HepG2 (cell line): ENCODE data around the gene GPD1. TPM values are rescaled to one million over a fixed set of nuclear protein-coding genes. Genes with fewer than 3 reads are reported as not detected.

Experiments
- AKAP8 ChIP-seq: sonication (generic); formaldehyde crosslinking; IDR thresholded peaks from 2 replicates; pipeline ENCODE4 v1.5.1; 2020; ENCODE audit warnings: mild to moderate bottlenecking, missing genetic modification reagents
- ERF ChIP-seq: IDR thresholded peaks from 2 replicates; pipeline ENCODE4 v1.6.1; 2018; ENCODE audit warnings: missing biosample characterization, missing genetic modification reagents
- ETV5 ChIP-seq: IDR thresholded peaks from 2 replicates; pipeline ENCODE4 v1.6.1; 2018; ENCODE audit warnings: missing biosample characterization, missing genetic modification reagents, inconsistent platforms, borderline replicate concordance
- GFI1 ChIP-seq: sonication (generic); formaldehyde crosslinking; IDR thresholded peaks from 2 replicates; pipeline ENCODE4 v1.5.0; 2020; ENCODE audit warnings: missing genetic modification reagents, mild to moderate bottlenecking, borderline replicate concordance
- KLF12 ChIP-seq: sonication (generic); formaldehyde crosslinking; IDR thresholded peaks from 2 replicates; pipeline ENCODE4 v1.4.0; 2020; ENCODE audit warnings: missing genetic modification reagents, borderline replicate concordance
- KLF16 ChIP-seq, 2 experiments: sonication (generic) in 1 of 2; formaldehyde crosslinking in 1 of 2; IDR thresholded peaks; 2 replicates each; pipeline versions ENCODE4 v1.6.1 to v1.8.0; 2016 to 2023; ENCODE audit warnings: missing genetic modification reagents in 2 of 2, missing compliant biosample characterization in 1 of 2
- MATR3 ChIP-seq: sonication (generic); formaldehyde crosslinking; IDR thresholded peaks from 2 replicates; pipeline ENCODE4 v1.4.0; 2020; ENCODE audit warnings: missing genetic modification reagents
- MXD4 ChIP-seq: IDR thresholded peaks from 2 replicates; pipeline ENCODE4 v1.6.1; 2016; ENCODE audit warnings: mild to moderate bottlenecking, missing biosample characterization, missing genetic modification reagents
- MXI1 ChIP-seq: IDR thresholded peaks from 3 replicates; pipeline ENCODE4 v1.6.1; 2012; ENCODE audit warnings: low read depth, low read length, inconsistent platforms, borderline replicate concordance
- ZNF232 ChIP-seq: sonication (generic); formaldehyde crosslinking; IDR thresholded peaks from 2 replicates; pipeline ENCODE4 v1.4.0; 2020; ENCODE audit warnings: missing genetic modification reagents, borderline replicate concordance
- ZNF44 ChIP-seq: sonication (generic); formaldehyde crosslinking; IDR thresholded peaks from 2 replicates; pipeline ENCODE4 v1.5.1; 2020; ENCODE audit warnings: mild to moderate bottlenecking, missing genetic modification reagents
- ZNF510 ChIP-seq: sonication (generic); formaldehyde crosslinking; IDR thresholded peaks from 2 replicates; pipeline ENCODE4 v1.4.0; 2020; ENCODE audit warnings: low read depth, mild to moderate bottlenecking, missing genetic modification reagents
- ZNF615 ChIP-seq: sonication (generic); formaldehyde crosslinking; IDR thresholded peaks from 2 replicates; pipeline ENCODE4 v1.5.0; 2020; ENCODE audit warnings: mild to moderate bottlenecking, missing genetic modification reagents, borderline replicate concordance
- polyA plus RNA-seq, 8 experiments: library from polyadenylated mRNA; depleted of rRNA in 3 of 8; stranded (reverse) in 7 of 8; unstranded in 1 of 8; fragments of >200 nt; fragmentation: Illumina TruSeq in 4 of 8; extraction: Trizol in 4 of 8; gene quantifications; 2 replicates each; pipeline versions ENCODE4 v1.2.1 to v1.2.3, GENCODE V29; 2011 to 2016; ENCODE audit warnings: low read depth in 4 of 8, missing spikeins in 1 of 8, mixed read lengths in 1 of 8; ENCODE audit not compliant: insufficient read depth in 1 of 8
- total RNA-seq, 5 experiments: library from RNA; depleted of rRNA; stranded (reverse); fragments of >200 nt; fragmentation: Illumina TruSeq; extraction: Trizol; gene quantifications; 2 replicates each; pipeline ENCODE4 v1.2.3, GENCODE V29; 2016; ENCODE audit warnings: low read depth in 1 of 5
- TF ChIP-seq, protein P1 (sequence below): IDR thresholded peaks from 2 replicates; pipeline ENCODE4 v1.6.1; 2016; ENCODE audit warnings: low read depth, missing genetic modification reagents, missing compliant biosample characterization
- TF ChIP-seq, protein P2 (sequence below): sonication (generic); formaldehyde crosslinking; IDR thresholded peaks from 2 replicates; pipeline ENCODE4 v1.4.0; 2020; ENCODE audit warnings: missing genetic modification reagents, borderline replicate concordance
- TF ChIP-seq, protein P3 (sequence below): sonication (generic); formaldehyde crosslinking; conservative IDR thresholded peaks from 2 replicates; pipeline ENCODE4 v1.4.0; 2020; ENCODE audit warnings: mild to moderate bottlenecking, missing genetic modification reagents, moderate library complexity

Gene GPD1
- total and polyA plus RNA-seq, 2 of the 13 experiments (the other 11 are each of a cell fraction or from before 2014, with no cell fraction given) = 3.7 to 30.6 TPM

DNA sequence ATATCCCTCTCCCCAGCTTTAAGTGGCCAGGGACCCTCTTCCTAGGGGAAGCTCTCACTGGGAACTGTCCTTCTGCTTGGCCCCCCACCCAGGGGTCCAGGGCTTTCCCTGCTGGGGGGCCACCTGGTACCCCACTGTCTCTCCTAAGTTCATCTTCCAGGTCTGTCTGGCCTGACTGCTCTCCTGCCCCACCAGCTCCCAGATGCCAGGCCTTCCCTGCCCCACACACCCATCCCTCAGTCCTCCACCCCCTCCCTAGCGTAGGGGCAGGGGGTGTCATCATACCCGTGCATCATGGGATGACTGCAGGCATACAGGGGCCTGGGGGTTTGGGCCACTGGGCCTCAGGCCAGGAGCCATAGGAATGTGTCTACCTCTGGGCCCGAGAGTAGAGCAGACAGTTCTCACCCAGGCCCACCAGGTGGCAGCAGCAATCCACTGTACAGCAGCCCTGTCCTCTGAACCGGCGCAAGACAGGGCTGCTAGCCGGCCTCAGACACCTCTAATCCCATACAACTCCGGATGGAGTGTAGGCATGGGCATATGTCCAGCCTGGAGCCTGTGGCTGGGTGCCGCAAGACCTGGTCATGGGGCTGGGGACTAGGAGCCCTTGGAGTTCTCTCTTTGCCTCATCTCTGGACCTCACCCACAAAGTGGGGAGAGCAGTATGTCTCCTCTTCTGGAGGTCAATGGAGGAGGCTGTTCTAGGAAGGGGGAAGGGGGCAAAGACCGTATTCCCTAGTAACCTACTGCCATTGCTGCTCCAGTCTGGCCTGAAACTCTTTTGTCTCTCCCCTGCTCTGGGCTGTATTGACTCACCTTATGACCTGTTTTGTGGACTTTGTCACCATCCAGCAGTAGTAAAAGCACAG, 28.6 kb upstream of the GPD1 start (continued):
- TF ChIP-seq MATR3 (CRISPR knock-in tag) (no peak), GFI1 (CRISPR knock-in tag) (0 out of 2 replicates have a peak, but pooled peaks have one; percentile 47), ZNF615 (CRISPR knock-in tag) (no peak), AKAP8 (CRISPR knock-in tag) (0 out of 2 replicates have a peak, but pooled peaks have one; percentile 35), KLF16 (CRISPR knock-in tag; IDR thresholded peaks at IDR 0.05) (0 out of 4 replicates have a peak, but pooled peaks of 1 of the 2 experiments have one; percentile 56), MXI1 (peak; percentile 57; the same call in 1 of the 3 replicates), ERF (CRISPR knock-in tag) (peak; percentile 15; the same call in 1 of the 2 replicates), ZNF232 (peak; percentile 24; the same call in 1 of the 2 replicates), ZNF510 (0 out of 2 replicates have a peak, but pooled peaks have one; percentile 33), ETV5 (peak; percentile 31), ZNF44 (CRISPR knock-in tag) (no peak), MXD4 (CRISPR knock-in tag) (no peak), KLF12 (CRISPR knock-in tag) (0 out of 2 replicates have a peak, but pooled peaks have one; percentile 45)
- TF ChIP-seq, protein P1, sequence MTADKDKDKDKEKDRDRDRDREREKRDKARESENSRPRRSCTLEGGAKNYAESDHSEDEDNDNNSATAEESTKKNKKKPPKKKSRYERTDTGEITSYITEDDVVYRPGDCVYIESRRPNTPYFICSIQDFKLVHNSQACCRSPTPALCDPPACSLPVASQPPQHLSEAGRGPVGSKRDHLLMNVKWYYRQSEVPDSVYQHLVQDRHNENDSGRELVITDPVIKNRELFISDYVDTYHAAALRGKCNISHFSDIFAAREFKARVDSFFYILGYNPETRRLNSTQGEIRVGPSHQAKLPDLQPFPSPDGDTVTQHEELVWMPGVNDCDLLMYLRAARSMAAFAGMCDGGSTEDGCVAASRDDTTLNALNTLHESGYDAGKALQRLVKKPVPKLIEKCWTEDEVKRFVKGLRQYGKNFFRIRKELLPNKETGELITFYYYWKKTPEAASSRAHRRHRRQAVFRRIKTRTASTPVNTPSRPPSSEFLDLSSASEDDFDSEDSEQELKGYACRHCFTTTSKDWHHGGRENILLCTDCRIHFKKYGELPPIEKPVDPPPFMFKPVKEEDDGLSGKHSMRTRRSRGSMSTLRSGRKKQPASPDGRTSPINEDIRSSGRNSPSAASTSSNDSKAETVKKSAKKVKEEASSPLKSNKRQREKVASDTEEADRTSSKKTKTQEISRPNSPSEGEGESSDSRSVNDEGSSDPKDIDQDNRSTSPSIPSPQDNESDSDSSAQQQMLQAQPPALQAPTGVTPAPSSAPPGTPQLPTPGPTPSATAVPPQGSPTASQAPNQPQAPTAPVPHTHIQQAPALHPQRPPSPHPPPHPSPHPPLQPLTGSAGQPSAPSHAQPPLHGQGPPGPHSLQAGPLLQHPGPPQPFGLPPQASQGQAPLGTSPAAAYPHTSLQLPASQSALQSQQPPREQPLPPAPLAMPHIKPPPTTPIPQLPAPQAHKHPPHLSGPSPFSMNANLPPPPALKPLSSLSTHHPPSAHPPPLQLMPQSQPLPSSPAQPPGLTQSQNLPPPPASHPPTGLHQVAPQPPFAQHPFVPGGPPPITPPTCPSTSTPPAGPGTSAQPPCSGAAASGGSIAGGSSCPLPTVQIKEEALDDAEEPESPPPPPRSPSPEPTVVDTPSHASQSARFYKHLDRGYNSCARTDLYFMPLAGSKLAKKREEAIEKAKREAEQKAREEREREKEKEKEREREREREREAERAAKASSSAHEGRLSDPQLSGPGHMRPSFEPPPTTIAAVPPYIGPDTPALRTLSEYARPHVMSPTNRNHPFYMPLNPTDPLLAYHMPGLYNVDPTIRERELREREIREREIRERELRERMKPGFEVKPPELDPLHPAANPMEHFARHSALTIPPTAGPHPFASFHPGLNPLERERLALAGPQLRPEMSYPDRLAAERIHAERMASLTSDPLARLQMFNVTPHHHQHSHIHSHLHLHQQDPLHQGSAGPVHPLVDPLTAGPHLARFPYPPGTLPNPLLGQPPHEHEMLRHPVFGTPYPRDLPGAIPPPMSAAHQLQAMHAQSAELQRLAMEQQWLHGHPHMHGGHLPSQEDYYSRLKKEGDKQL = no peak
- TF ChIP-seq, protein P2, sequence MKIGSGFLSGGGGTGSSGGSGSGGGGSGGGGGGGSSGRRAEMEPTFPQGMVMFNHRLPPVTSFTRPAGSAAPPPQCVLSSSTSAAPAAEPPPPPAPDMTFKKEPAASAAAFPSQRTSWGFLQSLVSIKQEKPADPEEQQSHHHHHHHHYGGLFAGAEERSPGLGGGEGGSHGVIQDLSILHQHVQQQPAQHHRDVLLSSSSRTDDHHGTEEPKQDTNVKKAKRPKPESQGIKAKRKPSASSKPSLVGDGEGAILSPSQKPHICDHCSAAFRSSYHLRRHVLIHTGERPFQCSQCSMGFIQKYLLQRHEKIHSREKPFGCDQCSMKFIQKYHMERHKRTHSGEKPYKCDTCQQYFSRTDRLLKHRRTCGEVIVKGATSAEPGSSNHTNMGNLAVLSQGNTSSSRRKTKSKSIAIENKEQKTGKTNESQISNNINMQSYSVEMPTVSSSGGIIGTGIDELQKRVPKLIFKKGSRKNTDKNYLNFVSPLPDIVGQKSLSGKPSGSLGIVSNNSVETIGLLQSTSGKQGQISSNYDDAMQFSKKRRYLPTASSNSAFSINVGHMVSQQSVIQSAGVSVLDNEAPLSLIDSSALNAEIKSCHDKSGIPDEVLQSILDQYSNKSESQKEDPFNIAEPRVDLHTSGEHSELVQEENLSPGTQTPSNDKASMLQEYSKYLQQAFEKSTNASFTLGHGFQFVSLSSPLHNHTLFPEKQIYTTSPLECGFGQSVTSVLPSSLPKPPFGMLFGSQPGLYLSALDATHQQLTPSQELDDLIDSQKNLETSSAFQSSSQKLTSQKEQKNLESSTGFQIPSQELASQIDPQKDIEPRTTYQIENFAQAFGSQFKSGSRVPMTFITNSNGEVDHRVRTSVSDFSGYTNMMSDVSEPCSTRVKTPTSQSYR (CRISPR knock-in tag) = peak; percentile 18; the same call in 1 of the 2 replicates
- TF ChIP-seq, protein P3, sequence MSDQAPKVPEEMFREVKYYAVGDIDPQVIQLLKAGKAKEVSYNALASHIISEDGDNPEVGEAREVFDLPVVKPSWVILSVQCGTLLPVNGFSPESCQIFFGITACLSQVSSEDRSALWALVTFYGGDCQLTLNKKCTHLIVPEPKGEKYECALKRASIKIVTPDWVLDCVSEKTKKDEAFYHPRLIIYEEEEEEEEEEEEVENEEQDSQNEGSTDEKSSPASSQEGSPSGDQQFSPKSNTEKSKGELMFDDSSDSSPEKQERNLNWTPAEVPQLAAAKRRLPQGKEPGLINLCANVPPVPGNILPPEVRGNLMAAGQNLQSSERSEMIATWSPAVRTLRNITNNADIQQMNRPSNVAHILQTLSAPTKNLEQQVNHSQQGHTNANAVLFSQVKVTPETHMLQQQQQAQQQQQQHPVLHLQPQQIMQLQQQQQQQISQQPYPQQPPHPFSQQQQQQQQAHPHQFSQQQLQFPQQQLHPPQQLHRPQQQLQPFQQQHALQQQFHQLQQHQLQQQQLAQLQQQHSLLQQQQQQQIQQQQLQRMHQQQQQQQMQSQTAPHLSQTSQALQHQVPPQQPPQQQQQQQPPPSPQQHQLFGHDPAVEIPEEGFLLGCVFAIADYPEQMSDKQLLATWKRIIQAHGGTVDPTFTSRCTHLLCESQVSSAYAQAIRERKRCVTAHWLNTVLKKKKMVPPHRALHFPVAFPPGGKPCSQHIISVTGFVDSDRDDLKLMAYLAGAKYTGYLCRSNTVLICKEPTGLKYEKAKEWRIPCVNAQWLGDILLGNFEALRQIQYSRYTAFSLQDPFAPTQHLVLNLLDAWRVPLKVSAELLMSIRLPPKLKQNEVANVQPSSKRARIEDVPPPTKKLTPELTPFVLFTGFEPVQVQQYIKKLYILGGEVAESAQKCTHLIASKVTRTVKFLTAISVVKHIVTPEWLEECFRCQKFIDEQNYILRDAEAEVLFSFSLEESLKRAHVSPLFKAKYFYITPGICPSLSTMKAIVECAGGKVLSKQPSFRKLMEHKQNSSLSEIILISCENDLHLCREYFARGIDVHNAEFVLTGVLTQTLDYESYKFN (CRISPR knock-in tag) = peak; percentile 62
